Endothelial cell of umbilical vein (primary cell): Measurements from ENCODE around the gene STXBP5L. TPM values are rescaled to one million over a fixed set of nuclear protein-coding genes. Genes with fewer than 3 reads are reported as not detected.

Experiments used
- BruUV-seq: library from RNA; stranded (reverse); fragments of 400-500 nt; replicated peaks from 2 replicates; lab custom pipeline; 2021; lab: Mats Ljungman, UMichigan
- CTCF ChIA-PET: fragments of 300-600, 350-600 bp; sonication (Branson Sonifier 250); formaldehyde crosslinking; loops from one replicate; lab custom pipeline; 2021; ENCODE audit warnings: antibody characterized with exemption, inconsistent platforms; lab: Charles Lee
- POLR2A ChIA-PET: fragments of 300-600, 350-600 bp; sonication (Branson Sonifier 250); formaldehyde crosslinking; loops from one replicate; lab custom pipeline; 2021; ENCODE audit warnings: antibody characterized with exemption, inconsistent platforms; lab: Charles Lee
- DNase-seq: peaks from one replicate; pipeline ENCODE4 v3.0.0-alpha.2; 2011; ENCODE audit warnings: low read depth, low spot score
- FAIRE-seq: peaks from 2 replicates; lab custom pipeline; 2011; peaks lifted over from hg19 to GRCh38; lab: Jason Lieb, UNC
- H2AFZ ChIP-seq: 2 replicates; pipeline ENCODE4 v1.6.0; 2012; ENCODE audit warnings: low read depth, low read length, control low read depth, inconsistent platforms
- H3K27ac ChIP-seq: 2 replicates; pipeline ENCODE4 v1.5.1; 2011; ENCODE audit warnings: low read depth, mild to moderate bottlenecking, control low read depth, low read length, moderate library complexity; ENCODE audit not compliant: insufficient read depth
- H3K27me3 ChIP-seq, 2 experiments: 2 replicates each; pipeline versions ENCODE4 v1.6.0 to v1.6.1; 2011; ENCODE audit warnings: low read length in 2 of 2, mixed read lengths in 1 of 2; ENCODE audit not compliant: control insufficient read depth in 2 of 2, insufficient read depth in 2 of 2
- H3K36me3 ChIP-seq, 2 experiments: 2 replicates in 1 of 2; 3 replicates in 1 of 2; pipeline ENCODE4 v1.5.1; 2011; ENCODE audit warnings: low read length in 2 of 2, mild to moderate bottlenecking in 1 of 2, moderate library complexity in 1 of 2; ENCODE audit not compliant: control insufficient read depth in 2 of 2, insufficient read depth in 2 of 2; ENCODE audit errors: extremely low read depth in 1 of 2
- H3K4me1 ChIP-seq: 3 replicates; pipeline ENCODE4 v1.5.1; 2011; ENCODE audit warnings: mild to moderate bottlenecking, low read length; ENCODE audit not compliant: control insufficient read depth, insufficient read depth; ENCODE audit errors: extremely low read depth
- H3K4me2 ChIP-seq: 2 replicates; pipeline ENCODE4 v1.6.1; 2011; ENCODE audit warnings: low read length, control low read depth, mixed read lengths; ENCODE audit not compliant: insufficient read depth
- H3K4me3 ChIP-seq, 3 experiments: fragments of 200-600 bp in 1 of 3; sonication (generic), shearing (Covaris generic) in 1 of 3; replicated peaks in 1 of 3; 2 replicates each; pipeline ENCODE4 v1.5.1; 2011 to 2016; ENCODE audit warnings: control low read depth in 3 of 3, low read length in 3 of 3, mild to moderate bottlenecking in 2 of 3, inconsistent platforms in 1 of 3, low read depth in 1 of 3, moderate library complexity in 1 of 3; ENCODE audit not compliant: insufficient read depth in 1 of 3
- H3K79me2 ChIP-seq: 2 replicates; pipeline ENCODE4 v1.6.0; 2012; ENCODE audit warnings: low read length, inconsistent platforms; ENCODE audit not compliant: control insufficient read depth, insufficient read depth
- H3K9ac ChIP-seq: replicated peaks from 2 replicates; pipeline ENCODE3; 2011; ENCODE audit warnings: low read length, control low read depth; ENCODE audit not compliant: insufficient read depth; ENCODE audit errors: extremely low read depth
- H3K9me1 ChIP-seq: replicated peaks from 3 replicates; pipeline ENCODE4 v1.6.0; 2011; ENCODE audit warnings: mild to moderate bottlenecking, low read length; ENCODE audit not compliant: control insufficient read depth, insufficient read depth; ENCODE audit errors: extremely low read depth
- H3K9me3 ChIP-seq: replicated peaks from 2 replicates; pipeline ENCODE4 v1.5.1; 2012; ENCODE audit warnings: low read length, inconsistent platforms; ENCODE audit not compliant: control insufficient read depth, insufficient read depth
- H4K20me1 ChIP-seq: replicated peaks from 2 replicates; pipeline ENCODE3; 2011; ENCODE audit warnings: mild to moderate bottlenecking, low read length; ENCODE audit not compliant: control insufficient read depth, insufficient read depth; ENCODE audit errors: extremely low read depth
- EZH2 ChIP-seq: IDR thresholded peaks from 2 replicates; pipeline ENCODE4 v1.6.1; 2012; ENCODE audit warnings: borderline replicate concordance, low read depth, mild to moderate bottlenecking, moderate library complexity, low read length, inconsistent platforms; ENCODE audit not compliant: severe bottlenecking
- FOS ChIP-seq: IDR thresholded peaks from 2 replicates; pipeline ENCODE4 v1.6.1; 2011; ENCODE audit warnings: mild to moderate bottlenecking, low read length, moderate library complexity, borderline replicate concordance; ENCODE audit not compliant: insufficient read depth
- GATA2 ChIP-seq: IDR thresholded peaks from 2 replicates; pipeline ENCODE4 v1.7.0; 2011; ENCODE audit warnings: low read depth, mild to moderate bottlenecking, moderate library complexity, mixed read lengths, low read length; ENCODE audit not compliant: insufficient read length, insufficient read depth
- JUN ChIP-seq: IDR thresholded peaks from 2 replicates; pipeline ENCODE4 v1.6.1; 2011; ENCODE audit warnings: borderline replicate concordance, low read depth; ENCODE audit not compliant: insufficient read length, insufficient read depth
- MYC ChIP-seq: IDR thresholded peaks from one replicate; pipeline ENCODE4 v1.6.1; 2011; ENCODE audit warnings: mild to moderate bottlenecking, low read depth, low read length
- POLR2A ChIP-seq: IDR thresholded peaks from 2 replicates; pipeline ENCODE4 v1.6.1; 2012; ENCODE audit warnings: low read depth, mild to moderate bottlenecking, control low read depth, low read length
- POLR2AphosphoS5 ChIP-seq: IDR thresholded peaks from 2 replicates; pipeline ENCODE4 v1.6.1; 2012; ENCODE audit warnings: low read depth, mild to moderate bottlenecking, control low read depth, low read length, moderate library complexity; ENCODE audit not compliant: insufficient read depth
- dilution Hi-C: fragments of 300-500 bp; cut with MboI; formaldehyde crosslinking; loops from one replicate; pipeline ENCODE4 v1.15.0; 2019; ENCODE audit warnings: low sequenced_read_pairs; ENCODE audit not compliant: extremely low pct_ligation_motif_present
- intact Hi-C: fragments of 100-400 bp; cut with micrococcal nuclease; formaldehyde crosslinking; loops from one replicate; pipeline ENCODE4 v1.10.0; 2022
- polyA plus RNA-seq, 4 experiments: library from polyadenylated mRNA; depleted of rRNA in 3 of 4; stranded (reverse) in 3 of 4; unstranded in 1 of 4; fragments of >200 nt; gene quantifications; 2 replicates each; pipeline versions ENCODE4 v1.2.1 to v1.2.3, GENCODE V29; 2011 to 2012; ENCODE audit warnings: missing spikeins in 1 of 4
- total RNA-seq: library from RNA; stranded (reverse); gene quantifications from 2 replicates; pipeline ENCODE4 v1.2.3, GENCODE V29; 2021
- TF ChIP-seq, protein P1 (sequence below), 2 donors: IDR thresholded peaks; 1 replicate in 1 of 2; 2 replicates in 1 of 2; pipeline ENCODE4 v1.5.1; 2011; ENCODE audit warnings: low read length in 2 of 2, mild to moderate bottlenecking in 2 of 2, moderate library complexity in 2 of 2, control low read depth in 1 of 2, inconsistent platforms in 1 of 2, low read depth in 1 of 2; ENCODE audit not compliant: insufficient read depth in 1 of 2; ENCODE audit errors: extremely low read depth in 1 of 2
- TF ChIP-seq, protein P2 (sequence below): IDR thresholded peaks from 2 replicates; pipeline ENCODE4 v1.6.1; 2011; ENCODE audit not compliant: insufficient read depth, insufficient read length

Gene STXBP5L
- total and polyA plus RNA-seq, 2 donors (not counting 3 experiments of a cell fraction or from before 2014, with no cell fraction given): not detected

DNA sequence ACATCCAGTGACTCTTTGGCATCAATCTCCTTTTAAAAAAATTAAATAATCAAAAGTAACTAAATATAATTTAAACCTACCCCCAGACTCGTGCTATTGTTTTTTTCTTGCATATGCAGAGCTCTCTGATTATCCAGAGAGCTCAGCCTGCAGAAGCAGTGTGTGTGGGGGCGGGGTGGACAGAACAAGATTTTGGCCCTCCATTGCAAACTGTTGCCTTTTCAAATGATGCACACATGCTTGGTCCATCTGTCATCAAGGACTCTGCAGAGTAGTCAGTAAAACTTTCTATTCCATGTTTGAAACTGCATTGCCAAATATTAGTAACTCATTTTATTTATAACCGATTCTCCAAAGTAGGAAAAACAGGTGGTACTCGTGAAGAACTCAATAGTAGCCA lies 28.6 kb upstream of the STXBP5L start:
- Histone ChIP-seq H3K4me1 (peaks cover 2% of the 10 kb centered on the region), H3K4me3 (no peak overlapping the region), H4K20me1 (no peaks in the 10 kb centered on the region), H3K79me2 (no peaks in the 10 kb centered on the region), H3K27me3 (no peaks in the 10 kb centered on the region), H3K9me3 (no peaks in the 10 kb centered on the region), H3K27ac (no peak overlapping the region), H3K9ac (no peak overlapping the region), H3K36me3 (no peaks in the 10 kb centered on the region), H3K9me1 (no peaks in the 10 kb centered on the region), H3K4me2 (no peak overlapping the region), H2AFZ (no peak overlapping the region)
- no peak for FAIRE-seq
- dilution Hi-C loops (no loop called here), intact Hi-C loops (no loop called here)
- ChIA-PET CTCF (no interaction called here), POLR2A (no interaction called here)
- no TSS peak for BruUV-seq
- DNase-seq: no peak
- no peak for TF ChIP-seq POLR2AphosphoS5
- TF ChIP-seq POLR2A: no peak
- TF ChIP-seq, protein P1, sequence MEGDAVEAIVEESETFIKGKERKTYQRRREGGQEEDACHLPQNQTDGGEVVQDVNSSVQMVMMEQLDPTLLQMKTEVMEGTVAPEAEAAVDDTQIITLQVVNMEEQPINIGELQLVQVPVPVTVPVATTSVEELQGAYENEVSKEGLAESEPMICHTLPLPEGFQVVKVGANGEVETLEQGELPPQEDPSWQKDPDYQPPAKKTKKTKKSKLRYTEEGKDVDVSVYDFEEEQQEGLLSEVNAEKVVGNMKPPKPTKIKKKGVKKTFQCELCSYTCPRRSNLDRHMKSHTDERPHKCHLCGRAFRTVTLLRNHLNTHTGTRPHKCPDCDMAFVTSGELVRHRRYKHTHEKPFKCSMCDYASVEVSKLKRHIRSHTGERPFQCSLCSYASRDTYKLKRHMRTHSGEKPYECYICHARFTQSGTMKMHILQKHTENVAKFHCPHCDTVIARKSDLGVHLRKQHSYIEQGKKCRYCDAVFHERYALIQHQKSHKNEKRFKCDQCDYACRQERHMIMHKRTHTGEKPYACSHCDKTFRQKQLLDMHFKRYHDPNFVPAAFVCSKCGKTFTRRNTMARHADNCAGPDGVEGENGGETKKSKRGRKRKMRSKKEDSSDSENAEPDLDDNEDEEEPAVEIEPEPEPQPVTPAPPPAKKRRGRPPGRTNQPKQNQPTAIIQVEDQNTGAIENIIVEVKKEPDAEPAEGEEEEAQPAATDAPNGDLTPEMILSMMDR (IDR thresholded peaks at IDR 0.05; ENCODE audit: extremely low read depth in 1 of 2, insufficient read depth in 1 of 2, low read depth in 1 of 2, low read length in 2 of 2): no peak

DNA sequence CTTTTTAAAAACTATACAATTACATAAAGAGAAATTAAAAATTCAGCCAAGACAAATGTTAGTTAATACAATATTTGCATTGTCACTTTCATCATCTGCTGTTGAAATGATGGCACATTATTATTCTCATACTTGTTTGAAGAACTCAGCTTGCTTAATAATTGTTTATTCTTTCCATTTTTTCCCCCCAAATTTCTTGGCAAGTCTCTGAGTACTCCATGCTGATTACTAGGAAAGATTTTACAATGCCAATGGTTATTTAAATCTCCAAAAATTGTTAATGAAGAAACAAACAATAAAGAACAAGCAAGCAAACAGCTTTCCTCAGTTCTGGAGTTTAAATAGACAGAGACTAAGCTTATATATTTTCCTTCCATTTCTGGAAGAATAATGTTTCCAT lies 15.1 kb upstream of the STXBP5L start:
- Histone ChIP-seq H3K27ac (no peak overlapping the region), H3K4me3 (no peak overlapping the region), H3K36me3 (no peaks in the 10 kb centered on the region), H3K79me2 (no peaks in the 10 kb centered on the region), H3K4me2 (no peak overlapping the region), H3K9ac (no peak overlapping the region), H3K4me1 (no peaks in the 10 kb centered on the region), H2AFZ (no peak overlapping the region), H4K20me1 (no peaks in the 10 kb centered on the region), H3K9me1 (no peaks in the 10 kb centered on the region), H3K27me3 (peaks cover 2 to 12% of the 10 kb centered on the region in 2 experiments), H3K9me3 (no peaks in the 10 kb centered on the region)
- no TSS peak for BruUV-seq
- CTCF ChIA-PET: no interaction called here
- POLR2A ChIA-PET: no interaction called here
- intact Hi-C loops (no loop called here), dilution Hi-C loops (no loop called here)
- FAIRE-seq: no peak
- no peak for DNase-seq
- TF ChIP-seq, protein P1 (IDR thresholded peaks at IDR 0.05; ENCODE audit: extremely low read depth in 1 of 2, insufficient read depth in 1 of 2, low read depth in 1 of 2, low read length in 2 of 2): no peak
- TF ChIP-seq EZH2 (no peak), POLR2A (no peak), POLR2AphosphoS5 (no peak), FOS (no peak), GATA2 (no peak), MYC (no peak), JUN (no peak)
- TF ChIP-seq, protein P2, sequence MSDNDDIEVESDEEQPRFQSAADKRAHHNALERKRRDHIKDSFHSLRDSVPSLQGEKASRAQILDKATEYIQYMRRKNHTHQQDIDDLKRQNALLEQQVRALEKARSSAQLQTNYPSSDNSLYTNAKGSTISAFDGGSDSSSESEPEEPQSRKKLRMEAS: no peak
